Measurements from ENCODE around the gene CEMIP.

Gene CEMIP

DNA sequence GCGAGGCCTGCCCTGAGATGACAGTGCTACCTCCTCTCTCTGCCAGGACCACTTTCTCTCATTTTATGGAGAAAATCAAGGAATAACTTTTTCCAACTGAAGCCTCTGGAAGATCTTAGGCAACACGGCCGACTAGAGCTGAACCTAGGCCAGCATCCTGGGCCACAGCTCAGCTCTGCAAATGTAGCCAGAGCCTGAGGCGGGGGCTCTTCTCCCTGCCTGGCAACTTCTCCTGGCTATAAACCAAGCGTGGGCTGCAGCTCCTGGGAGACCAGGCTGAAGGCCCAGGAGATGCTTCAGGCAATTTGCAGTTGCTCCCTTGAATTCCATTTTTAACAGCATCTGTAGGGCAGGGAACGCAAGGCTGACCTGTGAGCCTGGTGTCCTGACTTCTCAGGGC lies 74.9 kb downstream of the CEMIP start:
- DNase-seq, result no peak

DNA sequence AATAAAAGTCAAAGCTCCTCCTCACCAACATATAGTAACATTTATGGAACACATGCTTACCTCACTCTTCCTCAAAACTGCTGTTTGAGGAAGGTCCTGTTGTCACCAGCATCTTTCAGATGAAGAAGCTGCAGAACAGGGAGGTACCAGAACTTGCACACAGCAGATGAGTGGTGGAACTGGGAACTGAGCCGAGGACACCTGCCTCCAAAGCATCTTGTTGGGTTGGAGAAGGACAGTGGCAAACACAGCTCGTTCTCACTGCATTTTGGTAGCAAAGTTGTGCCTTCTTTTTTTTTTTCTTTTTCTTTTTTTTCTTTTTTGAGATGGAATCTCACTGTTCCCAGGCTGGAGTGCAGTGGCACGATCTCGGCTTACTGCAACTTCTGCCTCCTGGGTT lies 76.0 kb downstream of the CEMIP start:
- no peak for DNase-seq

DNA sequence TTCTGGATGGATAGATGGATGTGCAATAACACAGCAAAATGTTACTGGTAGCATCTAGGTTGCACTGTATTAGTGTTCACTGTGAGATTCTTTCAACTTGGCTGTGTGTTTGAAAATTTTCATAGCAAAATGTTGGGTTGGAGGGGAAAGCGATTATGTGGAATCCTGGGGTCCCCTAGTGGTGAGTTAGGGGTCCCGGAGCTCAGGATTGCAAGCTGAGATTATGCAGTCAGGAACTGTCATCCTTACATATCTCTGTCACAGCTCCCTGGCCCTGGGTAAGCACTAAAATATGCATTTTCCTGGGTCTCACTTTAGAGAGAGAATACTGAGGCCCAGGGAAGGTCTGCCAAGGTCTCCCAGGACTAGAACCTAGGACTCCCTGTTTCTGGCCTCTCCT lies 77.2 kb downstream of the CEMIP start:
- DNase-seq, result no peak

DNA sequence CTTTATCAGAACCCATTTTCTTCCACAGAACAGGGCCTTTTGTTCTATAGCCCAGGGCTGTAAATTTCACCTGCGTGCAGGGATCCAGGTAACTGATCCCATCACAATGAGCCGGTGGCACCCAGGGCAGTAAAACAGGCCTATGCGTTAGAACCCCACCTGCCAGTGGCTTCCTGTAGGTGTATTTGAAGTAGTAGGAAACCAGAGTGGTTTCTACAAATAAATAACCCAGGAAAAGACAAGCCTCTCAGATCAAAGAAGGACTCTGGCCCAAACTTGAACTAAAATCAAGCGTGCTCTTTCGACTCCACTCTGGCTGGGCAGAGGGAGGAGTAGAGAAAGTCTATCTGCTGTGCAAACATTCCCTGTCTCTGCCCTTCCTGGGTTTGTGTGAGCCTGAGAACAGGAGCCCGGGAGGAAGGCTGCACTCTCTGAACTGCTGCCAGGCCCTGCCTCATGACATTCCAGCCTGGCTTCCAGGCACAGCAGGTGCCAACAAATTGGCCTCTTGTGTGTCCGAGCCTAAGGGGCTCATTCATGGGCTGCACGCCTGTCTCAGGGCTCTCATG lies 77.7 kb downstream of the CEMIP start:
- no peak for DNase-seq

DNA sequence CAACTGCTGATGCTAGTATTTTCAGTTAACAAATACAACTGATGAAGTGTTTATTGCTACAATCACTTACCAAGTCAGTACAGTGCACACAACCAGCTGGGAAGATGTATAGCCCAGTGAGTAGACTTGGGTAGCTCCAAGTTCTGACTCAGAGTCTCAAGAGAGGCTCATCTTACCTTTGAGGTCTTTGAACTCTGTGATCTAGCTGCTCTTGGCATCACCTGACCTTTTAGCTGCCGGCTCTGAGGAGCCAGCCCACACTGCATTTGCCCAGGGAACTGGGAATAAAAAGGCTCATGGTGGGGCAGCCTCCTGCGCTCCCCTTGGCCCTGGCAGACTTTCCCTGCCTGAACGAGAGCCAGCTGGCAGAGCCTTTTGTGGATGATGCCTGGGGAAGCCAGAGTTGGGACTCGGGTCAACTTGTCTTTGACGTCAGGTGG lies 82.6 kb downstream of the CEMIP start:
- DNase-seq, result no peak

DNA sequence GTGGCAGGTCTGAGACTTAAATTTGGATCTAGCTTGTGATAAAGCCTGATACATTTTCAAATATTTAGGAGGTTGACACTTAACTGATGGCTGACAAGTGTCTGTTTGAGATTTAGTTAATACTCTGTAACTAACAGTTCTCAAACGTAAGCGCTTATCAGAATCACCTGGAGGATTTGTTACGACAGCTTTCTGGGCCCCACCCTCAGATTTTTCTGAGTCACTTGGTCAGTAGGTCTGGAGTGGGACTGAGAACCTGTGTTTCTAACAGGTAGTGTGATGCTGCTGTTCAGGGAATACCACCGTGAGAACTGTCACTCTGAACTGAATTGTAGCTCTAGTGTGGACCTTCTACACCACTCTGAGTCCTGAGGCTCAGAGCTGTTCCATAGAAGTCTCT lies 85.5 kb downstream of the CEMIP start:
- DNase-seq, result no peak

DNA sequence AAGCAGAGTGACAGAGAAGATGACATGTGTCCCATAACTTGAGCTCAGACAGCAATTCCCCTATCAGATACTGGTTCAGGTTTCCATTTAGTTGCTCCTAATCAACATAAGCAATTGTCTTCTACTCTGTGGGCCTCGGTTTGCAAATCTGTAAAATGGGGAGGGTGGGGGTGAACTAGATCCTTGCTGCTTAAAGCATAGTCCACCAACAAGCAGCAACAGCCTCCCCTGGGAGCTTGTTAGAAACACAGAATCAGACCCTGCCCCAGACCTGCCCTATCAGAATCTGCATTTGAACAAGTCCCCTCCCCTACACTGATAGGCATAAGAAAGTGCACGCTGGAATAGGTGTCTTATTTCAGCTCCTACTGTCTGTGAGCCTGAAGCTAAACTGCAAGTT lies 87.8 kb downstream of the CEMIP start:
- DNase-seq, result no peak

DNA sequence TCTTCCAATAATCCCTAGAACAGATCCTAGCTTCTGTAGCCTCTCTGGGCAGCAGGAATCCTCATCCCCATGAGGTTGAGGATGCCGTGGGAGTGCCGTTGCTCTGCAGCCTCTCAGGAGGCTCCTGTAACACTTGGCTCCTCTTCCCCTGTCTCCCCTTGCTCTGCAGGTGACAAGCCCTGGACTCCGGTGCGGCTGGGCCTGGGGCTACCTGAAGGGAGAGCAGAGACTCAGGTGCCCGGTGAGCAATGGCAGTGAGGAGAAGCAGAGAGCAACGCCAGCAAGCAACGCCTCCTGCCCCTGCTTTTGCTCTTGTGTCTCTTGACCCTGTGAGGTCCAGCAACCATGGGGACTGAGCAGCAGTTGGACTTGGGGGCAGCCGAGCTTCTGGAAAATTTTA lies 91.2 kb downstream of the CEMIP start:
- DNase-seq, result no peak

DNA sequence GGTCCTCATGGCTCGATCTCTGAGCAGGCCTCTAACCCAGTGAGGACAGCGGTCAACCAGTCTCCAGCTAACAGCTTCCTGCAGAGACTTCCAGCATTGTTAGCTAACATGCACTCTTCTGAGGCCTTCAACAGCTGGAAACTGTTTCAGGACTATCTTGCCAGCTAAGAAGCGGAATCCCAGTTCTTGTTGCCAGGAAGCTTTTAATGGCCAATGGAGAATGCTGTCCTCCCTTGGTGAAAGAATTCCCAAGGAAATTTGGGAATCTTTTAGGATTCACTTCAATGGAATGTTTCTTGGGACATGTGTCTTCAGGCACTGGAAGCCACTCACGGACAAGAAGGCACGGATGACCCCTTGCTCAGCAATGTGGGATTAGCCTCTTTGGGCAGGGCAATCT lies 91.7 kb downstream of the CEMIP start:
- DNase-seq, result no peak

DNA sequence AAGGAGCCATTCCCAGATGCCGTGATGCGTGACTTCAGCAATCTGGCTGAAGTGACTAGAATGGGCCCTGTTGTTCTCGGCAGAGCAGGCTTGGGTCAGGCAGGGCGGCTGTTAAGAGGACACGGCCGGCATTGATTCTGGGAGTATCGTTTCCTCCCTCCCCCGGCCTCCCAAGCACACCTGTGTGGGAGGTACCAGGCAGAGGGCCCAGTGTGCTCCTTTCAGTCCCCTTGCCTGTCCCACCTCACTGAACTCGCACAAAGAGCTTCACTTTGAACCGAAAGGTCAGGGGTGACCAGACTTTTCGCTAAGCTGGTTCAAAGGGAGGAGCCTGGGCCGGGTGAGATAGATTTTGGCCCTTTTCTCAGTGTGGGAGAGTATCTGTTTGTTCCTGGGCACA lies 92.7 kb downstream of the CEMIP start:
- DNase-seq, result no peak

DNA sequence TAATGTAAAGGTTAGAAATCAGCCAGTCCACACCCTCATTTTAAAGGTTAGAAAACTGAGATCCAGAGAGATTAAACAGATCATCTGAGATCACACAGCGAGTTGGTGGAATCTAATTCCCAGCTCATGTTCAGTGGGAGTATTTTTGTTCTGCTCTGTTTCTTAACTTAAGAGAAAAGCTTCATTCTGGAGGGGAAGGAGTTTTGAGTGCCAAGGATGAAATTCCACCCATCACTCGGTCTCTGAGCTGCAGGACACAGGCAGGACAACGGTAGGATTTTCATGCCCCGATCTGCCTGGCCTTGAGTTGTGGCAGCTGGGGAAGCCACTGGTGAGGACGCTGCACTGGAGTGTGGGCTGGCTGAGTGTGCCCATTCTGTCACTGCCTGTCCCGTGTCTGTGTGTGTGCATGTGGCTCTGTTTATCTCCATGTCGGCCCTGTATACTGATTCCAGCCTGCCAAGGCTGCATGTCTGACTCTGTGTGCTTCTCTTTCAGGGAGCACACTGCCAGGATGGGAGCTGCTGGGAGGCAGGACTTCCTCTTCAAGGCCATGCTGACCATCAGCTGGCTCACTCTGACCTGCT lies 94.3 kb downstream of the CEMIP start:
- no peak for DNase-seq

DNA sequence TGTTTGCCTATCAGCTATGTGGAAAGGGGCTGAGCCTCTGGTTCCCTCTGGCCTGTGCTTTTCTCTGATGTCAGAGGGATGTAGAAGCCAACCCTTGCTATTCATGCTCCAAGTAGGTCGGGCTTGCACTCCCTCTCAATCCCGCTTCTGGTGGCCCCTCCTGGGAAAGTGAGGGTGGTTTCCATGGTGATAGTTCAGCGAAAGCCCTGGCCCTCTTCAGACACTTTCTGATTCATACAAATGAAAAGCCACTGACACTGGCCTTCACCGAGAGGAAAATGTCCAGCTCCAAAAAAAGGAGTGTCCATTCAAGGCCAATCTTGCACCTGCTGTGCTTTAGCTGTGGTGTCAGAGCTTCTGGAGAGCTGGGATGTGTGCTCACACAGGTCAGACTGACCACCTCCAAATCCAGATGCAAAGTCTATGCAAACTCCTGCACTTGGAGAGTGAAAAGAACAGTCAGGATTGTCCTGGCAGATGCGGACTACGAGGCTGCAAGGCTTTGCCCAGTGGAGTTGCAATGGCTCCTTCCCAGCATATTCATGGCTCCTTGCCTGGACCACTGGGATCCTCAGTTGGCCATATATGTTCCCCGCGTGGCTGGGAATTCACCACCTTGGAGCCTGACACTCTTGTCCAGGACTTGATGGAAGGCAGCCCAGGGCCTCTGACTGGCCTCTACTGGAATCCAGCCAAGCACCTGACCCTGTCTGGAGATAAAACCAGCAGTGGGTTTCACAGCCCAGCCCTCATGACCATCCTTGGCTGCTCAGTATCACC lies 96.6 kb downstream of the CEMIP start:
- no peak for DNase-seq

DNA sequence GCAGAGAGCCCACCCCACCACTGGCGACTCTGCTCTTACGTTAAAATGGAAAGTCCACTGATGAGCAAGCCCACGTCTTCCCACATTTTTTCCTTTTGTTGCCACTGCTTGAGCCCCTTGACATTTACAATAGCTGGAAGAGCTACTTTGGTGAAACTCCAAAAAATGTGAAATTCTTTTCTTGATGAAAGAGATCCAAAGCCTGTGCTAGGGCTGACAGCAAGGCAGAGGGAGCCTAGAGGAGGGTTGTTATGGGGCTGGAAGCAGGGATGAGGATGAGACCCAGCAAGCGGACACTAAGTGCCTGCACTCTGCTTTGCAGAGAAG lies 97.1 kb downstream of the CEMIP start:
- DNase-seq, result no peak

DNA sequence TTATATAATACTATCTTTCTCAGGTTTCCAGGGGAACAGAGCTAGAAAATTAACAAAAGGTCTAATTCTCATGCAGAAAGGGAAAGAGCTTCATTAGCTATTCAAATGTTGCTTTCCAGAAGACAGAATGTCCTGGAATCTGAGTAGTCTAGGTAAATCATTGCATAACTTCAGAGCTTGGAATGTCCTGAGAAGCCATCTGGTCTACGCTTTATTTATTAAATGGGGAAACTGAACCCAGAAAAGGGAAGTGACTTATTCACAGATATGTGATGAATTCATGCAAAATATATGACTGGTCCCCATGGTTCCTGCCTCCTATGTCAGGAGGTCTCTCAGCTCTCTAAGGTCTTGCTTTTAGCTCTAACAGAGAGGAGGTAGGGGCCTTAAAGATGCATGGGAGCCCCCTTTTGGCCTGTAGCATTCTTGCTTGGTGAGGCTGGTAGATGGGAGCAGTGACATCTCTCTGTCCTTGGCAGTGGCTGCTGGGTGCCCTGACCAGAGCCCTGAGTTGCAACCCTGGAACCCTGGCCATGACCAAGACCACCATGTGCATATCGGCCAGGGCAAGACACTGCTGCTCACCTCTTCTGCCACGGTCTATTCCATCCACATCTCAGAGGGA lies 99.2 kb downstream of the CEMIP start:
- DNase-seq, result no peak

DNA sequence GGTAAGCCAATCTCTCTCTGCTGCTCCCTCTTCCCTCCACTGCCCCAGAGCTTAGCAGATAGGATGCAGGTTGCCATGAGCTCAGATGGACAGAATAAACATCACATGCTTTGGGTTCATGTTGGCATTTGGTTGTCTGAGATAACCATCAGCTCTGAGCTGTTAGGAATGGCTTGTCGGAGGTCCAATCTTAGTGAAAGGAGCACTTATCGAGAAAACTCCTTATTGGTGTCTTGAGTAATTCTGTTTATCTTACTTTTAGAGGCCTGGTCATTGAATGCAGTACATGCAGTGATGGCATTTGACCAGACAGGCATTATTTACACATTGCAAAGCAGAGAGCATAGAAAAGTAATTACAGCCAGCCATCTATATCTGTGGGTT lies 99.7 kb downstream of the CEMIP start:
- no peak for DNase-seq

DNA sequence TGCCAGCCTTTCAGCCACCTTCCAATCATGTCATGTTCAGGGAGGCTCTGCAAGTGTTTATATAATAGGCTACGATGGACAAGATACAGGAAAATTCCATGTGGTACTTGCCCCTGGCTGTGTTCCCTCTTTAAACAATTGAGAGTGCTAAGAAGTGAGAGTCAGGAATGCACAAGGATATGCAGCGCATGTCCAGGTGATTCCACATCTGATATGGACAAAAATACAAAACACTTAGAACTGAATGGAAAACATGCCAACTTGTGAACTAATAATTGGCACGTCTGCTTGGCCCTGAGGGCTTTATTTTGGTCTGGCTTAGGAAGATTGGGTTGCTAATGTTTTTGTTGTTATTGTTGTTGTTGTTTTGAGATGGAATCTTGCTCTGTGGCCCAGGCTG lies 100.9 kb downstream of the CEMIP start:
- no peak for DNase-seq

DNA sequence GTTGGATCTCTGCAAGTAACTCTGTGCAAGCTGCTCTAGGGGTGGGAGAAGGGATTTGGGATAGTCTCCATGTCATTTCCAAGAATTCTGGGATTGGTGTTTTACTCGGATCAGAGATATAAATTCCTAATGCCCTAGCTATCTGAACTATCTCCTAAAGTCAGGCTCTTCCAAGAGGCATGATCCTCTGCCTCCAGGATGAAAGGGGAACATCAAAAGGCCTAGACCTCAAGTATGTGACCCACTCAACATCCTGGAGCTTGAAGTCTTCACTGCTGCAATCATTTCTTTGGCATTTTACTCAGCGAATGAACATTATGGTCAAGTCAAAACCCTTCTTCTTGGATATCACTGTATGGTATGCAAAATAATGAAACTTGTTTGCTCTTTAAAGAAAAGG lies 104.5 kb downstream of the CEMIP start:
- DNase-seq, result no peak

DNA sequence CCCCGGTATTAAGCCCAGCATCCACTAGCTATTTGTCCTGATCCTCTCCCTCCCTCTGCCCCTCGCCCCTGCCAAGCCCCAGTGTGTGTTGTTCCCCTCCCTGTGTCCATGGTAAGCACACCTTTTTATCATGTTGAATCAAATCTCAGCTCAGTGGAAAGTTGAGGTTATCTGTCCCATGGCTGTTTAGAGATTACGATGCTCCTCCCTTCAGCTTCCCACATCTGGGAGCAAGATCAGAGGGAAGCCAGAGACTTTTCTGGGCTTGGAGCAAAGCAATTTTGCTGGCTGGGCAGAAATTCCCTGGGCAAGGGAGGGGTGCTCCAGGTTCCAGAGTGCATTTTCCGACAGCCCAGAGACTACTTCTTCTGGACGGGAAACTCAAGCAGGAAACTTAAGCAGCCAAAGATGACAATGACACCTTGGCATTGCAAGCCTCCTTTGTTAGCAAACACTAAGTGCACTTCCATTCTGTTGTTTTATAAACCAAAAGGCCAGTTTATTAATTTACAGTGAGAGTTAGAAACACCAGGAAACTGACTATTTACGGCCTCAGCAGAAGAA lies 105.9 kb downstream of the CEMIP start:
- no peak for DNase-seq

DNA sequence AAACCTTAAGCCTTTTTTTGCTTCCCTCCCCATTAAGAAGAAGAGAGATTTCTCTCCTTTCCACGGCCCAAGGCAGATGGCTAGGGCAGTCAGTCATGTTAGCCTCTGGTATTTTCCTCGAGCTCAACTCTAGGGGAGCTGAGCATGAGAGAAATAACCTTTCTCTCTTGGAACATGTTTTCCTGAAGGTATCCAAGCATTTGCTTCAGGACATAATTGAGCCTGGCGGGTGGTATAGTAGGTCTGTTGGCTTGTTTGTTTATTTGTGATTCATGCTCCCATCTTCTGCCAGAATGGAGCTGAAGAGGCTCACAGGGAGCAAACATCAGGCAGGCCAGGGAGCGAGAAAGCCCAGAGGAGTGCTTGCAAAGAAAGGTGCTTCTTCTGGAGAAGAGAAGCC lies 108.0 kb downstream of the CEMIP start:
- no peak for DNase-seq

DNA sequence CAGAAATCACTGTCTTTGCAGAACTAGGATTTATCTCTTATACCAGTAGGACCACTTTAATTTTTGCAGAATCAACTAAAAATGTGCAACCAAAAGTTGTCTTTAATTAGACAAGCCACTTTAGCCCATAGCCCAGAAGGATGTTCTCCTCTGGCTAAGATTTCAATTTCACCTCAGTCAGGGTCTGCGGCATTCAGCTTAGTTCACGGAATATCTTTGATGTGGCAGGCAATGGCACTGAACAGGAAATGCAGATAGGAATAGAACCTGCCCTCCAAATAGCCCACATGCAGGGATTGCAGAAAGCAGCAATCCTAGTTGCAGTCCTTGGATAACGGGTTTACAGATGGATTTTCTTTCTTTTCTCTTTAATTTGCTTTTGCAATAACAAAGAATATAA lies 109.7 kb downstream of the CEMIP start:
- no peak for DNase-seq

DNA sequence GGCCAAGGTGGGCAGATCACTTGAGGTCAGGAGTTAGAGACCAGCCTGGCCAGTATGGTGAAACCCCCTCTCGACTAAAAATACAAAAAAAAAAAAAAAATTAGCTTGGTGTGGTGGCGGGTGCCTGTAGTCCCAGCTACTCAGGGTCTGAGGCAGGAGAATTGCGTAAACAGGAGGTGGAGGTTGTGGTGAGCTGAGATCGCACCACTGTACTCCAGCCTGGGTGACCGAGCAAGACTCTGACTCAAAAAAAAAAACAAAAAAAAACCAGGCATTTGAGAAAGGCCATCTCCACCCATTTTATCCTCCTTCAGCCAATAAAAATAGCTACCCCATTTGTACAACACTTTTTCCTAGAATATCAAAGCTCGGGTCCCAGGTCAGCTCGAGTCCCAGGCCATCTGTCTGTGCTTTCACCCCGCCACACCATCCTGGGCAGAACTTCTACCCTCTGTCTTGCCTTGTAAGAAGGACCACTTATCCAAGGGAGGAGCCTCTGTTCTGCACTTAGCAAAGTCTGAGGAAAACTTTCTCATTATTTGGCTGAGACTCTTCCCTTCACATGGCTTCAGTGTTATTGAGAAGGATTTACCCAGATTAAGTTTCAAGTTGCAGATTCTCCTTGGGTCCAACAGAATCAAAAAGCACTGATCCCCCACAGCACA lies 111.3 kb downstream of the CEMIP start:
- DNase-seq, result no peak

DNA sequence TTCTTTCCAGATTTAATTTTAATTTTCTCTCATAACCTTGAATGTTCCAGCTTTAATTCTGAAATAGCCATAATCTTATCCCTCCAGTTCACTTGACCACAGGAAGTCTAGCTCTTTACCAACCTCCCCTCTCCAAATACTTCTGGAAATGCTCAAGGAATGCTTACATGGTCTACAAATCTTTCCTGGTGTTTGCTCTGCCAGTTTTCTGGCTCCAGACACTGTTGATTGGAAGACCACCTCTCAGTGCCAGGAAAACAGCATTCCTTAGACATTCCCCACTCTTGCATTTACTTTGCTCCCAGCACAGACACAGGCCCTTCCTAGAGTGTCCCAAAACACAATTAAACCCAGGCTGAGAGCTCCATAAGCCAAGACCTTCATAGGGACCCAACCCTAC lies 111.8 kb downstream of the CEMIP start:
- DNase-seq, result no peak

DNA sequence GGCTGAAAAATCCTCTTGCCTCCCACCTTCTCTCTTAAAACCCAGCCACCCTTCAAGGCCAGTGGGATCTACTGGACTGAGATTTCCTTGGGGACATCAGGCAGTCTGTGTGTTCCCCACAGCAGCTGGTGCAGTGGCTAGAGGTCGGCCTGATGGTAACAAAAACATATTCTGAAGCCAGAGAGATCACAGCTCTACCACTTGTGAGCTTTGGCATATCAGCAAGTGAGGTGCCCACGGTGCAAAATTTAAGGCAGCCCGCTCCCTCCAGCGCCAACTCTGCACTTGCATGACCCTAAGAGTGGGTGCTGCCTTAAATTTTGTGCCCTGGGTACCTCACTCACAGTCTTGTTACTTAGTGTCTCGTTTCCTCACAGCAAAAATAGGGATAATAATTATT lies 113.2 kb downstream of the CEMIP start:
- DNase-seq, result no peak

DNA sequence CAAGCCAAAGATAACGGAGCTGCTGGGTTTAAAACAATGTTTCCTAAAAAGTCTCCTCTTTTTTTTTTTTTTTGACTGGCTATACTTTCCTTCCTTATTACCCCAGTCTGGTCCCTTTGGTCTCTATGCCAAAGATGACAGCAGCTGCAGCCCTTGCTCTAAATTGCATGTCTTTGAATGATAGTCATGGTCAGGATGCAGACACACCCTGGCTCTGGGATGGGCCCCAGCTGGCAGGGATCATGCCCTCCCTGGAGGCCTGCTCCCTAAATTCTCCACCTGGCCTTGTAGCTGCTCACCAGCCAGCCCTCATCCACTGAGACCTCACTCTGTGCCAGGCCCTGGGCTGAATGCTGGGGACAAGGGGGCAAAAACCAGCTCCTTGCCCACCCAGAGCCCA lies 114.6 kb downstream of the CEMIP start:
- no peak for DNase-seq

All from stimulated activated naive CD4-positive, alpha-beta T cell (primary cell).